PC-9 (cell line): ENCODE results near the gene KIR2DL1.

Source experiments
- EZH2 ChIP-seq: fragments of 200-600 bp; sonication (generic); IDR thresholded peaks from 2 replicates; pipeline ENCODE4 v1.8.0; 2017; ENCODE audit warnings: antibody characterized with exemption, low read depth
- TF ChIP-seq, protein P1 (sequence below): fragments of 200-600 bp; sonication (generic); conservative IDR thresholded peaks from 2 replicates; pipeline ENCODE4 v1.6.1; 2017; ENCODE audit warnings: mixed run types, antibody characterized with exemption, mild to moderate bottlenecking, moderate library complexity

DNA sequence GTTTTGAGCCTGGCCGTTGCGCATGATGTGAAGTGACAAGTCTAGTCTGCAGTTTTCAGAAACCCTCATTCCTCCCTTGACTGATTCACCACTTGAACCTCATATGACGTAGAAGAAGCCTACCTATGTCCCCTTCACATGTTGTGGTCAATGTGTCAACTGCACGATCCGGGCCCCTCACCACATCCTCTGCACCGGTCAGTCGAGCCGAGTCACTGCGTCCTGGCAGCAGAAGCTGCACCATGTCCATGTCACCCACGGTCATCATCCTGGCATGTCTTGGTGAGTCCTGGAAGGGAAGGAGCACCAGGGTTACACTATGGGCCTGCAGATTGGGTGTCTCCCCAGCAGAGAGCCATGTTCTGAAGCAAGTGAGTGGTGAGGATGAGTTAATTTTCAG is 33.8 kb downstream of the KIR2DL1 start, which contains the start of gene KIR2DL4:
- TF ChIP-seq, protein P1, sequence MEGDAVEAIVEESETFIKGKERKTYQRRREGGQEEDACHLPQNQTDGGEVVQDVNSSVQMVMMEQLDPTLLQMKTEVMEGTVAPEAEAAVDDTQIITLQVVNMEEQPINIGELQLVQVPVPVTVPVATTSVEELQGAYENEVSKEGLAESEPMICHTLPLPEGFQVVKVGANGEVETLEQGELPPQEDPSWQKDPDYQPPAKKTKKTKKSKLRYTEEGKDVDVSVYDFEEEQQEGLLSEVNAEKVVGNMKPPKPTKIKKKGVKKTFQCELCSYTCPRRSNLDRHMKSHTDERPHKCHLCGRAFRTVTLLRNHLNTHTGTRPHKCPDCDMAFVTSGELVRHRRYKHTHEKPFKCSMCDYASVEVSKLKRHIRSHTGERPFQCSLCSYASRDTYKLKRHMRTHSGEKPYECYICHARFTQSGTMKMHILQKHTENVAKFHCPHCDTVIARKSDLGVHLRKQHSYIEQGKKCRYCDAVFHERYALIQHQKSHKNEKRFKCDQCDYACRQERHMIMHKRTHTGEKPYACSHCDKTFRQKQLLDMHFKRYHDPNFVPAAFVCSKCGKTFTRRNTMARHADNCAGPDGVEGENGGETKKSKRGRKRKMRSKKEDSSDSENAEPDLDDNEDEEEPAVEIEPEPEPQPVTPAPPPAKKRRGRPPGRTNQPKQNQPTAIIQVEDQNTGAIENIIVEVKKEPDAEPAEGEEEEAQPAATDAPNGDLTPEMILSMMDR: no peak
- TF ChIP-seq EZH2: no peak
